Thoracic aorta (tissue), 2 donors: ENCODE data around the gene GSPT2. TPM values are rescaled to one million over a fixed set of nuclear protein-coding genes. Genes with fewer than 3 reads are reported as not detected.

Experiments
- ATAC-seq: fragments of 150-250 bp; one replicate; pipeline ENCODE4 v1.8.0; 2017; ENCODE audit warnings: low read depth; ENCODE audit not compliant: insufficient number of reproducible peaks, low FRiP score
- DNase-seq: peaks from one replicate; pipeline ENCODE4 v3.0.0-alpha.2; 2020; ENCODE audit warnings: low spot score
- H3K27ac ChIP-seq, 2 donors: fragments of 200-600 bp; sonication (generic); 1 replicate in 1 of 2; 2 replicates in 1 of 2; pipeline ENCODE4 v1.5.1; 2016; ENCODE audit warnings: mild to moderate bottlenecking in 2 of 2, moderate library complexity in 2 of 2
- H3K27me3 ChIP-seq: fragments of 200-600 bp; sonication (generic); replicated peaks from 2 replicates; pipeline ENCODE4 v1.6.0; 2016; ENCODE audit warnings: mild to moderate bottlenecking; ENCODE audit not compliant: insufficient read depth
- H3K36me3 ChIP-seq: fragments of 200-600 bp; sonication (generic); one replicate; pipeline ENCODE4 v1.5.1; 2016
- H3K4me1 ChIP-seq, 2 donors: fragments of 200-600 bp; sonication (generic); 1 replicate in 1 of 2; 2 replicates in 1 of 2; pipeline versions ENCODE4 v1.5.1 to v1.6.0; 2016; ENCODE audit warnings: low read depth in 2 of 2, mild to moderate bottlenecking in 1 of 2; ENCODE audit not compliant: control insufficient read depth in 1 of 2
- H3K4me3 ChIP-seq: fragments of 200-600 bp; sonication (generic); 2 replicates; pipeline ENCODE4 v1.5.1; 2016; ENCODE audit warnings: mild to moderate bottlenecking
- H3K9me3 ChIP-seq: fragments of 200-600 bp; sonication (generic); 2 replicates; pipeline ENCODE4 v1.5.1; 2016
- CTCF ChIP-seq: fragments of 200-600 bp; sonication (generic); IDR thresholded peaks from one replicate; pipeline ENCODE4 v1.5.1; 2019; ENCODE audit warnings: antibody characterized with exemption
- total RNA-seq, 2 donors: library from RNA; depleted of rRNA; stranded (reverse); fragments of >200 nt; gene quantifications; one replicate each; pipeline versions ENCODE4 v1.1.0 to v1.2.3, GENCODE V29; 2016

The GSPT2 gene
- total RNA-seq, 2 donors from 2014 or later, result 3.1 to 5.2 TPM

- Histone ChIP-seq H3K36me3 (no peaks in the 10 kb centered on the region), H3K27me3 (no peaks in the 10 kb centered on the region), H3K4me1 (no peaks in the 10 kb centered on the region), H3K9me3 (no peaks in the 10 kb centered on the region), H3K4me3 (no peak overlapping the region), H3K27ac (no peak overlapping the region)
- ATAC-seq (no peak), DNase-seq (no peak)
- no peak for TF ChIP-seq CTCF
Observed at GRCh38 chrX:51728202-51728601, 15.0 kb upstream of the GSPT2 start.

- no peak for DNase-seq
- H3K36me3 ChIP-seq, result no peaks in the 10 kb centered on the region
- no peaks in the 10 kb centered on the region for H3K4me1 ChIP-seq
- no peaks in the 10 kb centered on the region for H3K27me3 ChIP-seq
- TF ChIP-seq CTCF, result no peak
- no peak overlapping the region for H3K4me3 ChIP-seq
- no peak overlapping the region for H3K27ac ChIP-seq
- no peaks in the 10 kb centered on the region for H3K9me3 ChIP-seq
- no peak for ATAC-seq
Observed at GRCh38 chrX:51737091-51737490, 6.2 kb upstream of the GSPT2 start.

GRCh38 chrX:51742586-51742985 lies 656 bp upstream of the GSPT2 start:
- peaks cover 2% of the 10 kb centered on the region for H3K36me3 ChIP-seq
- H3K27ac ChIP-seq, result no peak overlapping the region
- no peak for ATAC-seq
- no peak for DNase-seq
- H3K27me3 ChIP-seq, result no peaks in the 10 kb centered on the region
- peak overlapping the region; percentile 81 for H3K4me3 ChIP-seq
- no peak for TF ChIP-seq CTCF
- H3K9me3 ChIP-seq, result no peaks in the 10 kb centered on the region
- H3K4me1 ChIP-seq, result peaks cover 0 to 7% of the 10 kb centered on the region in 2 donors

GRCh38 chrX:51747671-51748070 lies 4.4 kb downstream of the GSPT2 start:
- Histone ChIP-seq H3K9me3 (no peaks in the 10 kb centered on the region), H3K27ac (no peak overlapping the region), H3K27me3 (no peaks in the 10 kb centered on the region), H3K4me3 (no peak overlapping the region), H3K4me1 (peaks cover 0 to 2% of the 10 kb centered on the region in 2 donors), H3K36me3 (peaks cover 2% of the 10 kb centered on the region)
- ATAC-seq, result no peak
- DNase-seq, result no peak
- TF ChIP-seq CTCF, result no peak

- ATAC-seq (no peak), DNase-seq (no peak)
- no peak overlapping the region for H3K27ac ChIP-seq
- H3K27me3 ChIP-seq, result no peaks in the 10 kb centered on the region
- TF ChIP-seq CTCF, result no peak
- no peaks in the 10 kb centered on the region for H3K36me3 ChIP-seq
- H3K4me1 ChIP-seq, result no peaks in the 10 kb centered on the region
- H3K9me3 ChIP-seq, result no peaks in the 10 kb centered on the region
- H3K4me3 ChIP-seq, result no peak overlapping the region
Observed at GRCh38 chrX:51759055-51759839, 16.0 kb downstream of the GSPT2 start.
